ENCODE measurements around the gene RNU6-9. TPM values are rescaled to one million over a fixed set of nuclear protein-coding genes. Genes with fewer than 3 reads are reported as not detected.

Gene RNU6-9
- total RNA-seq: not detected
- not detected for total RNA-seq (2013)

DNA sequence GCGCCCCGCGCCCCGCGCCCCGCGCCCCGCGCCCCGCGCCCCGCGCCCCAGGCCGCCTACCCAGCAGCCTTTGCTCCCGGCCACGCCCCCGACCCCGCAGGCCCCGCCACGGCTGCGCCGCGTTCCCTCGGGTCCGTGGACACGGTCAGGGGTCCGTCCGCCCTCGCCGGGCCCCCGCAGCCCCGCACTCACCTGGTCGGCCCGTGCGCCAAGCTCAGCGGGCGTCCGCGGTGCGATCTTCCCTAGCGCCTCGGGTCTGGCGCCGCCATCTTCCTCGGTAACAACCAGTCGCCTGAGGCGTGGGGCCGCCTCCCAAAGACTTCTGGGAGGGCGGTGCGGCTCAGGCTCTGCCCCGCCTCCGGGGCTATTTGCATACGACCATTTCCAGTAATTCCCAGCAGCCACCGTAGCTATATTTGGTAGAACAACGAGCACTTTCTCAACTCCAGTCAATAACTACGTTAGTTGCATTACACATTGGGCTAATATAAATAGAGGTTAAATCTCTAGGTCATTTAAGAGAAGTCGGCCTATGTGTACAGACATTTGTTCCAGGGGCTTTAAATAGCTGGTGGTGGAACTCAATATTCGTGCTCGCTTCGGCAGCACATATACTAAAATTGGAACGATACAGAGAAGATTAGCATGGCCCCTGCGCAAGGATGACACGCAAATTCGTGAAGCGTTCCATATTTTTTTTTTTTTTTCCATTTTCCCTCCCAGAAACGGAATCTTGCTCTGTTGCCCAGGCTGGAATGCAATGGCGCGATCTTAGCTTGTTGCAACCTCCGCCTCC is at the start of gene RNU6-9, which contains the start of gene MED16:
TSS of gene RNU6-9 (plus strand) at position 591 of the 796 bp plus-strand sequence.
TSS of gene MED16 (minus strand) at position 294 of the 796 bp plus-strand sequence. CDS start 2,056 bp downstream, outside the sequence.
- no peaks in the 10 kb centered on the region for H3K27me3 ChIP-seq (ENCODE audit: control insufficient read depth, insufficient read depth, low read length)
- DNase-seq: peak; percentile 88 to 97
- H3K9me3 Mint-ChIP-seq: no peaks in the 10 kb centered on the region
- H3K36me3 Mint-ChIP-seq: no peaks in the 10 kb centered on the region
- H3K4me1 ChIP-seq (ENCODE audit: control insufficient read depth, insufficient read depth, low read length): peaks cover 39% of the 10 kb centered on the region
- WGBS (ENCODE audit: insufficient coverage): 1% methylated on average over 67 of the region's 69 CpGs
- intact Hi-C loops (cut with micrococcal nuclease): loop anchor here (1.0 kb wide), 1 partner anchor 16 kb away; no protein-coding TSS in a partner anchor
- peaks cover 20% of the 10 kb centered on the region for H3K36me3 ChIP-seq (ENCODE audit: control insufficient read depth, insufficient read depth, low read length)
- H3K9me3 ChIP-seq (ENCODE audit: control insufficient read depth, insufficient read depth, low read length): no peaks in the 10 kb centered on the region
- H3K27ac Mint-ChIP-seq: peak within 1 kb of the TSS; percentile 99
- H3K27ac ChIP-seq (ENCODE audit: low read length): peak within 1 kb of the TSS; percentile 98
- peak within 1 kb of the TSS; percentile 97 for H3K4me3 Mint-ChIP-seq
- ATAC-seq: peak; percentile 97 to 98 (median 98)
- H3K27me3 Mint-ChIP-seq (ENCODE audit: low read depth in 2 of 2): no peaks in the 10 kb centered on the region
- TF ChIP-seq, protein P1, sequence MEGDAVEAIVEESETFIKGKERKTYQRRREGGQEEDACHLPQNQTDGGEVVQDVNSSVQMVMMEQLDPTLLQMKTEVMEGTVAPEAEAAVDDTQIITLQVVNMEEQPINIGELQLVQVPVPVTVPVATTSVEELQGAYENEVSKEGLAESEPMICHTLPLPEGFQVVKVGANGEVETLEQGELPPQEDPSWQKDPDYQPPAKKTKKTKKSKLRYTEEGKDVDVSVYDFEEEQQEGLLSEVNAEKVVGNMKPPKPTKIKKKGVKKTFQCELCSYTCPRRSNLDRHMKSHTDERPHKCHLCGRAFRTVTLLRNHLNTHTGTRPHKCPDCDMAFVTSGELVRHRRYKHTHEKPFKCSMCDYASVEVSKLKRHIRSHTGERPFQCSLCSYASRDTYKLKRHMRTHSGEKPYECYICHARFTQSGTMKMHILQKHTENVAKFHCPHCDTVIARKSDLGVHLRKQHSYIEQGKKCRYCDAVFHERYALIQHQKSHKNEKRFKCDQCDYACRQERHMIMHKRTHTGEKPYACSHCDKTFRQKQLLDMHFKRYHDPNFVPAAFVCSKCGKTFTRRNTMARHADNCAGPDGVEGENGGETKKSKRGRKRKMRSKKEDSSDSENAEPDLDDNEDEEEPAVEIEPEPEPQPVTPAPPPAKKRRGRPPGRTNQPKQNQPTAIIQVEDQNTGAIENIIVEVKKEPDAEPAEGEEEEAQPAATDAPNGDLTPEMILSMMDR (IDR thresholded peaks at IDR 0.05): no peak
- H3K4me3 ChIP-seq (ENCODE audit: low read length): peak within 1 kb of the TSS; percentile 61
- peaks cover 9 to 30% of the 10 kb centered on the region in 2 donors for H3K4me1 Mint-ChIP-seq

DNA sequence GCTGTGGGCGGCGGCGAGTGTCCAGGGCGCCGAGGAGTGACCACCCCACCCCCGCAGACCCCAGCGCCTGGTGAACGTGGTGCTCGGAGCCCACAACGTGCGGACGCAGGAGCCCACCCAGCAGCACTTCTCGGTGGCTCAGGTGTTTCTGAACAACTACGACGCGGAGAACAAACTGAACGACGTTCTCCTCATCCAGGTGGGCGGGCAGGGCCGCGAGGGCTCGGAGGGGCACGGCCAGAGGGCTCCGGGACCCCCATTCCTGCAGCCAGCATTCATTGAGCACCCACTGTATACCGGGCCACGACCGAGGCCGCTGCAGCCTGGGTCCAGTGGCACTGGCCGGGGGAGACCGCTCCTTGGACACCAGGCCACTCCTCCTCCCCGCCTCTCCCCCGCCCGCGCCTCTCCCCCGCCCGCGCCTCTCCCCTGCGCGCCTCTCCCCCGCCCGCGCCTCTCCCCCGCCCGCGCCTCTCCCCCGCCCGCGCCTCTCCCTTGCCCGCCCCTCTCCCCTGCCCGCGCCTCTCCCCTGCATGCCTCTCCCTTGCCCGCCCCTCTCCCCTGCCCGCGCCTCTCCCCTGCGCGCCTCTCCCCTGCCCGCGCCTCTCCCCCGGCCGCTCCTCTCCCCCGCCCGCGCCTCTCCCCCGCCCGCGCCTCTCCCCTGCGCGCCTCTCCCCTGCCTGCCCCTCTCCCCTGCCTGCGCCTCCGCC is 49.3 kb upstream of the RNU6-9 start:
- TF ChIP-seq, protein P1 (IDR thresholded peaks at IDR 0.05): no peak
- Mint-ChIP-seq H3K4me3 (no peak overlapping the region), H3K9me3 (no peaks in the 10 kb centered on the region), H3K27me3 (ENCODE audit: low read depth in 2 of 2) (peaks cover 6 to 20% of the 10 kb centered on the region in 2 donors), H3K27ac (no peak overlapping the region), H3K36me3 (no peaks in the 10 kb centered on the region), H3K4me1 (no peaks in the 10 kb centered on the region)
- no peak overlapping the region for H3K4me3 ChIP-seq (ENCODE audit: low read length)
- intact Hi-C loops (cut with micrococcal nuclease): no loop called here
- peaks cover 12% of the 10 kb centered on the region for H3K4me1 ChIP-seq (ENCODE audit: control insufficient read depth, insufficient read depth, low read length)
- H3K27ac ChIP-seq (ENCODE audit: low read length): no peak overlapping the region
- no peaks in the 10 kb centered on the region for H3K36me3 ChIP-seq (ENCODE audit: control insufficient read depth, insufficient read depth, low read length)
- DNase-seq (no peak), ATAC-seq (no peak)
- H3K9me3 ChIP-seq (ENCODE audit: control insufficient read depth, insufficient read depth, low read length): no peaks in the 10 kb centered on the region
- WGBS (ENCODE audit: insufficient coverage): 34% methylated on average over 56 of the region's 70 CpGs
- H3K27me3 ChIP-seq (ENCODE audit: control insufficient read depth, insufficient read depth, low read length): peaks cover 24% of the 10 kb centered on the region

DNA sequence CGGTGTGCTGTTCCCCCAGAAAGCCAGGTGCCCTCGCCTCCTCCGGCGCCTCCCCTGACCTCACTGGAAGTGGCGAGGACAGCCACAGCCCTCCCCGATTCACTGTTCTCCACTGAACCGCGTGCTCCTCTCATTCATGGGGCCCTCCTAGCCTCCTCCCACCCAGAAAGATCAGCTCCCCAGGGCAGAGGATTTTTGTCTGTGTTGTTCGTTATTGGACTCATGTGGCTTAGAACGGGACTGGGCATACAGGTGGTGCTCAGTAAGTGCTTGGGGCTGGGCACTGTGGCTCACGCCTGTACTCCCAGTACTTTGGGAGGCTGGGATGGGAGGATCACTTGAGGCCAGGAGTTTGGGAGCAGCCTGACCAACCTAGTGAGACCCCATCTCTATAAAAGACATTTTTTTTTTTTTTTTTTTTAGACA is 48.7 kb upstream of the RNU6-9 start:
- 47% methylated on average over 11 of the region's 11 CpGs for WGBS (ENCODE audit: insufficient coverage)
- H3K27me3 Mint-ChIP-seq (ENCODE audit: low read depth in 2 of 2): peaks cover 6 to 23% of the 10 kb centered on the region in 2 donors

More for the DNA sequence above, 48.7 kb upstream of the RNU6-9 start:
- H3K27me3 ChIP-seq (ENCODE audit: control insufficient read depth, insufficient read depth, low read length): peaks cover 24% of the 10 kb centered on the region
- no peak overlapping the region for H3K4me3 ChIP-seq (ENCODE audit: low read length)
- Mint-ChIP-seq H3K4me1 (no peaks in the 10 kb centered on the region), H3K36me3 (no peaks in the 10 kb centered on the region), H3K4me3 (no peak overlapping the region), H3K27ac (no peak overlapping the region), H3K9me3 (no peaks in the 10 kb centered on the region)
- DNase-seq: no peak
- ATAC-seq: peak in 1 of 3 donors; percentile 41
- no peaks in the 10 kb centered on the region for H3K36me3 ChIP-seq (ENCODE audit: control insufficient read depth, insufficient read depth, low read length)
- no peak overlapping the region for H3K27ac ChIP-seq (ENCODE audit: low read length)
- H3K4me1 ChIP-seq (ENCODE audit: control insufficient read depth, insufficient read depth, low read length): peaks cover 12% of the 10 kb centered on the region
- intact Hi-C loops (cut with micrococcal nuclease): no loop called here
- TF ChIP-seq, protein P1 (IDR thresholded peaks at IDR 0.05): no peak
- no peaks in the 10 kb centered on the region for H3K9me3 ChIP-seq (ENCODE audit: control insufficient read depth, insufficient read depth, low read length)

Measured in natural killer cell (primary cell).